HEK293 (cell line): ENCODE measurements around the gene SPRED2.

Experiments used
- CTCF ChIA-PET: fragments of 350-600 bp; formaldehyde crosslinking; extraction: SDS; loops from one replicate; lab custom pipeline; 2021; ENCODE audit warnings: antibody characterized with exemption; lab: Yijun Ruan, JAX
- POLR2A ChIA-PET: fragments of 300-600 bp; formaldehyde crosslinking; extraction: SDS; loops from one replicate; lab custom pipeline; 2020; ENCODE audit warnings: antibody characterized with exemption, inconsistent platforms; lab: Yijun Ruan, JAX
- H3K27ac ChIP-seq: fragments of 200-500 bp; sonication (Bioruptor generic); 2 replicates; pipeline ENCODE4 v1.5.1; 2014; ENCODE audit warnings: low read depth, low read length, control low read depth, inconsistent platforms; ENCODE audit errors: extremely low read depth
- H3K36me3 ChIP-seq, 2 experiments: fragments of 200-500 bp in 1 of 2; sonication (Bioruptor generic) in 1 of 2; 1 replicate in 1 of 2; 2 replicates in 1 of 2; pipeline ENCODE4 v1.5.1; 2014 to 2017; ENCODE audit warnings: inconsistent platforms in 2 of 2, low read length in 2 of 2; ENCODE audit not compliant: control insufficient read depth in 2 of 2, insufficient read depth in 1 of 2
- H3K4me1 ChIP-seq: fragments of 200-500 bp; sonication (Bioruptor generic); 2 replicates; pipeline ENCODE4 v1.5.1; 2014; ENCODE audit warnings: mild to moderate bottlenecking, low read length, inconsistent platforms; ENCODE audit not compliant: control insufficient read depth, insufficient read depth
- H3K4me3 ChIP-seq: 2 replicates; pipeline ENCODE4 v1.5.1; 2011; ENCODE audit warnings: low read depth, mild to moderate bottlenecking, control low read depth, low read length, moderate library complexity
- H3K9me3 ChIP-seq: fragments of 200-500 bp; sonication (Bioruptor generic); 2 replicates; pipeline ENCODE4 v1.5.1; 2014; ENCODE audit warnings: low read depth, low read length, inconsistent platforms; ENCODE audit not compliant: control insufficient read depth, insufficient read depth
- EGR2 ChIP-seq: fragments of 450-650 bp; formaldehyde crosslinking; IDR thresholded peaks from 2 replicates; pipeline ENCODE4 v1.5.1; 2016; ENCODE audit warnings: low read depth, missing biosample characterization, missing genetic modification characterization
- REPIN1 ChIP-seq: fragments of 450-650 bp; formaldehyde crosslinking; IDR thresholded peaks from 2 replicates; pipeline ENCODE4 v1.5.1; 2017; ENCODE audit warnings: missing biosample characterization, missing genetic modification characterization, low read depth
- ZNF133 ChIP-seq: fragments of 450-650 bp; formaldehyde crosslinking; IDR thresholded peaks from 2 replicates; pipeline ENCODE4 v1.5.1; 2016; ENCODE audit warnings: missing biosample characterization, missing genetic modification characterization
- ZNF2 ChIP-seq: fragments of 450-650 bp; formaldehyde crosslinking; IDR thresholded peaks from 2 replicates; pipeline ENCODE4 v1.5.1; 2016; ENCODE audit warnings: missing biosample characterization, missing genetic modification characterization
- ZNF311 ChIP-seq: fragments of 450-650 bp; formaldehyde crosslinking; IDR thresholded peaks from 2 replicates; pipeline ENCODE4 v1.5.1; 2017; ENCODE audit warnings: missing biosample characterization, missing genetic modification characterization, borderline replicate concordance
- ZNF335 ChIP-seq: fragments of 450-650 bp; formaldehyde crosslinking; conservative IDR thresholded peaks from 2 replicates; pipeline ENCODE4 v1.5.1; 2016; ENCODE audit warnings: missing biosample characterization, missing genetic modification characterization
- ZNF621 ChIP-seq: fragments of 450-650 bp; formaldehyde crosslinking; IDR thresholded peaks from 2 replicates; pipeline ENCODE4 v1.5.1; 2017; ENCODE audit warnings: missing biosample characterization, missing genetic modification characterization
- ZNF623 ChIP-seq: fragments of 450-650 bp; formaldehyde crosslinking; IDR thresholded peaks from 2 replicates; pipeline ENCODE4 v1.5.1; 2016; ENCODE audit warnings: missing biosample characterization, missing genetic modification characterization
- ZNF677 ChIP-seq: fragments of 450-650 bp; IDR thresholded peaks from 2 replicates; pipeline ENCODE4 v1.5.0; 2018; ENCODE audit warnings: missing biosample characterization, mild to moderate bottlenecking, missing genetic modification characterization, moderate library complexity
- ZNF707 ChIP-seq: fragments of 450-650 bp; formaldehyde crosslinking; IDR thresholded peaks from 2 replicates; pipeline ENCODE4 v1.5.1; 2016; ENCODE audit warnings: missing biosample characterization, missing genetic modification characterization
- ZNF792 ChIP-seq: fragments of 450-650 bp; formaldehyde crosslinking; IDR thresholded peaks from 2 replicates; pipeline ENCODE4 v1.5.1; 2016; ENCODE audit warnings: missing biosample characterization, missing genetic modification characterization
- TF ChIP-seq, protein P1 (sequence below): fragments of 450-650 bp; formaldehyde crosslinking; IDR thresholded peaks from 2 replicates; pipeline ENCODE4 v1.5.1; 2016; ENCODE audit warnings: missing biosample characterization, missing genetic modification characterization
- TF ChIP-seq, protein P2 (sequence below): fragments of 450-650 bp; formaldehyde crosslinking; IDR thresholded peaks from 2 replicates; pipeline ENCODE4 v1.5.1; 2016; ENCODE audit warnings: missing biosample characterization, missing genetic modification characterization
- TF ChIP-seq, protein P3 (sequence below): fragments of 450-650 bp; formaldehyde crosslinking; IDR thresholded peaks from 2 replicates; pipeline ENCODE4 v1.5.1; 2016; ENCODE audit warnings: missing biosample characterization, missing genetic modification characterization

The SPRED2 gene

DNA sequence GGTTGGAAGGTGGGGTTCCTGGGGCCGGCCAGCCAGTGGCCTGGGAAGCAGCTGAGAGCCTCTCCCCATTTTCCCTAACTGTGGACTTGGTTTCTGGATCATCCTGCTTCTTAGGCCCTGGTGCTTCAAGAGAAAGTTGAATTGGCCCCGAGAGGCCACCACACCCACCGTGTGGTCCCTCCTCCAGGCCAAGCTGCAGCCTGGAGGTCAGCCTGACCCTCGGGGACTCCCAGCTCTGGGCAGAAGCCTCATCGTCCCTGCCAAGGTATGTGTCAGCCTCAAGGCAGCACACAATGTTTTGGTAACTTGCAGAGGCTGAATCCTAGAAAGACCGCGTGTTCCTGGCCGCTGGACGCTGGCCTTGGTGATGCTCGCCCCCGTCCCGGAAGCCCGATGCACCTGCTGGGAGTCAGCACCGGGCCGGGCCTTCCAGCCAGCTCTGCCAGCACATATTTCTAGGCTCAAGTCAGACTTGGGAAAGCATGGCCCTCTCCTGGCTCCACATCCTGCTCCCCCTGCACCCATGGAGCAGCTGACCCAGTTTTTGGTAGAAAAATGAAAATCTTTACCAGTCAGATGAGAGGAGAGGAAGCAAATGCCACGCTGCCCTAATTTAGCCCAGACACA, 132.2 kb downstream of the SPRED2 start:
- no peaks in the 10 kb centered on the region for H3K9me3 ChIP-seq
- CTCF ChIA-PET, result interaction anchor here (0.5 kb wide), 1 partner anchor 33 kb away, joined by 3 read pairs; no protein-coding TSS in a partner anchor
- POLR2A ChIA-PET, result no interaction called here
- H3K27ac ChIP-seq, result no peak overlapping the region
- H3K4me3 ChIP-seq, result no peak overlapping the region
- peaks cover 12% of the 10 kb centered on the region for H3K4me1 ChIP-seq
- TF ChIP-seq, protein P1, sequence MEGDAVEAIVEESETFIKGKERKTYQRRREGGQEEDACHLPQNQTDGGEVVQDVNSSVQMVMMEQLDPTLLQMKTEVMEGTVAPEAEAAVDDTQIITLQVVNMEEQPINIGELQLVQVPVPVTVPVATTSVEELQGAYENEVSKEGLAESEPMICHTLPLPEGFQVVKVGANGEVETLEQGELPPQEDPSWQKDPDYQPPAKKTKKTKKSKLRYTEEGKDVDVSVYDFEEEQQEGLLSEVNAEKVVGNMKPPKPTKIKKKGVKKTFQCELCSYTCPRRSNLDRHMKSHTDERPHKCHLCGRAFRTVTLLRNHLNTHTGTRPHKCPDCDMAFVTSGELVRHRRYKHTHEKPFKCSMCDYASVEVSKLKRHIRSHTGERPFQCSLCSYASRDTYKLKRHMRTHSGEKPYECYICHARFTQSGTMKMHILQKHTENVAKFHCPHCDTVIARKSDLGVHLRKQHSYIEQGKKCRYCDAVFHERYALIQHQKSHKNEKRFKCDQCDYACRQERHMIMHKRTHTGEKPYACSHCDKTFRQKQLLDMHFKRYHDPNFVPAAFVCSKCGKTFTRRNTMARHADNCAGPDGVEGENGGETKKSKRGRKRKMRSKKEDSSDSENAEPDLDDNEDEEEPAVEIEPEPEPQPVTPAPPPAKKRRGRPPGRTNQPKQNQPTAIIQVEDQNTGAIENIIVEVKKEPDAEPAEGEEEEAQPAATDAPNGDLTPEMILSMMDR (tag by site-specific recombination), result no peak
- TF ChIP-seq, protein P2, sequence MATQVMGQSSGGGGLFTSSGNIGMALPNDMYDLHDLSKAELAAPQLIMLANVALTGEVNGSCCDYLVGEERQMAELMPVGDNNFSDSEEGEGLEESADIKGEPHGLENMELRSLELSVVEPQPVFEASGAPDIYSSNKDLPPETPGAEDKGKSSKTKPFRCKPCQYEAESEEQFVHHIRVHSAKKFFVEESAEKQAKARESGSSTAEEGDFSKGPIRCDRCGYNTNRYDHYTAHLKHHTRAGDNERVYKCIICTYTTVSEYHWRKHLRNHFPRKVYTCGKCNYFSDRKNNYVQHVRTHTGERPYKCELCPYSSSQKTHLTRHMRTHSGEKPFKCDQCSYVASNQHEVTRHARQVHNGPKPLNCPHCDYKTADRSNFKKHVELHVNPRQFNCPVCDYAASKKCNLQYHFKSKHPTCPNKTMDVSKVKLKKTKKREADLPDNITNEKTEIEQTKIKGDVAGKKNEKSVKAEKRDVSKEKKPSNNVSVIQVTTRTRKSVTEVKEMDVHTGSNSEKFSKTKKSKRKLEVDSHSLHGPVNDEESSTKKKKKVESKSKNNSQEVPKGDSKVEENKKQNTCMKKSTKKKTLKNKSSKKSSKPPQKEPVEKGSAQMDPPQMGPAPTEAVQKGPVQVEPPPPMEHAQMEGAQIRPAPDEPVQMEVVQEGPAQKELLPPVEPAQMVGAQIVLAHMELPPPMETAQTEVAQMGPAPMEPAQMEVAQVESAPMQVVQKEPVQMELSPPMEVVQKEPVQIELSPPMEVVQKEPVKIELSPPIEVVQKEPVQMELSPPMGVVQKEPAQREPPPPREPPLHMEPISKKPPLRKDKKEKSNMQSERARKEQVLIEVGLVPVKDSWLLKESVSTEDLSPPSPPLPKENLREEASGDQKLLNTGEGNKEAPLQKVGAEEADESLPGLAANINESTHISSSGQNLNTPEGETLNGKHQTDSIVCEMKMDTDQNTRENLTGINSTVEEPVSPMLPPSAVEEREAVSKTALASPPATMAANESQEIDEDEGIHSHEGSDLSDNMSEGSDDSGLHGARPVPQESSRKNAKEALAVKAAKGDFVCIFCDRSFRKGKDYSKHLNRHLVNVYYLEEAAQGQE (tag by site-specific recombination), result peak; percentile 50; the same call in 1 of the 2 replicates
- H3K36me3 ChIP-seq, result no peaks in the 10 kb centered on the region; a peak in 1 of 3 replicates

DNA sequence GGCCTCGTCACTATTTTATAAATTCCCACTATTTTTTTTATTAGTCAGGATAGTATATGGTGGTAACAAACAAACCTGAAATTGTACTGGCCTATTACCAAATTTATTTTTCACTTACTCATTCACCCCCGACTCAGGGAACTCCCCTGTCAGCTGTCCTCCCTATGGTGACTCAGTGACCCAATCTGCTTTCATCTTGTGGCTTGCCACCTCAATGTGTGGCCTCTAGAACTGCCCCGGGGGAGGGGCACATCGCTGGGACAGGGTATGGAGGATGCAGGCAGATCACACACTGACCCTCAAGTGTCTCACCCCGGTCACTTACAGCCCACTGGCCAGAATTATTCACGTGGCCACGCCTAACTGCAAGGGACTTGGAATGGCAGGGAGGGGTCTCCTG, 133.2 kb downstream of the SPRED2 start:
- CTCF ChIA-PET, result no interaction called here
- Histone ChIP-seq H3K4me3 (no peak overlapping the region), H3K9me3 (no peaks in the 10 kb centered on the region)
- no peak for TF ChIP-seq REPIN1 (tag by site-specific recombination)
- TF ChIP-seq ZNF133 (tag by site-specific recombination), result no peak
- TF ChIP-seq, all 188 proteins: peak for 0
- POLR2A ChIA-PET, result no interaction called here
- H3K36me3 ChIP-seq, result no peaks in the 10 kb centered on the region; a peak in 1 of 3 replicates
- H3K27ac ChIP-seq, result no peak overlapping the region
- H3K4me1 ChIP-seq, result peaks cover 12% of the 10 kb centered on the region

DNA sequence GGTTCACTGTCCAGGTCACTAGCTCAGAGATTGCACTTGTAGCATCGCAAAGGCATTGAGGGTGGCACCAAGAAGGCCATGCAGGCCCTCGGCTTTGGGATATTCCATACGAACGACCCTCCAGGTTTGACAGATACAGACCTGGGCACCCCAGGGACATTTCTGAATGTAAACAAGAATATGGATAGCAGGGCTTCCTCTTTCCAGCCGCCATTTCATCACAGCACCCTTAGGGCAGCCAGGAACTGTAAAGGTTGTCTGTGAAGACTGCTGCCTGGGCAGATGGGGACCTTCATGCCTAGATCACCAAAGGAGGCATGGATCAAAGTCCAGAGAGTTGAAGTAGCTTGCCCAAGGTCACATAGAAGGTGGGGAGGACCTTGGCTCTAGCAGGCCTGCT, 134.3 kb downstream of the SPRED2 start:
- POLR2A ChIA-PET, result no interaction called here
- Histone ChIP-seq H3K27ac (no peak overlapping the region), H3K36me3 (no peaks in the 10 kb centered on the region), H3K4me3 (no peak overlapping the region), H3K4me1 (peaks cover 12% of the 10 kb centered on the region), H3K9me3 (no peaks in the 10 kb centered on the region)
- CTCF ChIA-PET, result no interaction called here
- TF ChIP-seq ZNF621 (no peak), ZNF335 (tag by site-specific recombination) (no peak), ZNF792 (tag by site-specific recombination) (no peak), EGR2 (no peak), ZNF707 (tag by site-specific recombination) (no peak), ZNF2 (tag by site-specific recombination) (no peak), ZNF623 (tag by site-specific recombination) (no peak), ZNF311 (no peak), ZNF677 (tag by site-specific recombination) (no peak)
- TF ChIP-seq, protein P3, sequence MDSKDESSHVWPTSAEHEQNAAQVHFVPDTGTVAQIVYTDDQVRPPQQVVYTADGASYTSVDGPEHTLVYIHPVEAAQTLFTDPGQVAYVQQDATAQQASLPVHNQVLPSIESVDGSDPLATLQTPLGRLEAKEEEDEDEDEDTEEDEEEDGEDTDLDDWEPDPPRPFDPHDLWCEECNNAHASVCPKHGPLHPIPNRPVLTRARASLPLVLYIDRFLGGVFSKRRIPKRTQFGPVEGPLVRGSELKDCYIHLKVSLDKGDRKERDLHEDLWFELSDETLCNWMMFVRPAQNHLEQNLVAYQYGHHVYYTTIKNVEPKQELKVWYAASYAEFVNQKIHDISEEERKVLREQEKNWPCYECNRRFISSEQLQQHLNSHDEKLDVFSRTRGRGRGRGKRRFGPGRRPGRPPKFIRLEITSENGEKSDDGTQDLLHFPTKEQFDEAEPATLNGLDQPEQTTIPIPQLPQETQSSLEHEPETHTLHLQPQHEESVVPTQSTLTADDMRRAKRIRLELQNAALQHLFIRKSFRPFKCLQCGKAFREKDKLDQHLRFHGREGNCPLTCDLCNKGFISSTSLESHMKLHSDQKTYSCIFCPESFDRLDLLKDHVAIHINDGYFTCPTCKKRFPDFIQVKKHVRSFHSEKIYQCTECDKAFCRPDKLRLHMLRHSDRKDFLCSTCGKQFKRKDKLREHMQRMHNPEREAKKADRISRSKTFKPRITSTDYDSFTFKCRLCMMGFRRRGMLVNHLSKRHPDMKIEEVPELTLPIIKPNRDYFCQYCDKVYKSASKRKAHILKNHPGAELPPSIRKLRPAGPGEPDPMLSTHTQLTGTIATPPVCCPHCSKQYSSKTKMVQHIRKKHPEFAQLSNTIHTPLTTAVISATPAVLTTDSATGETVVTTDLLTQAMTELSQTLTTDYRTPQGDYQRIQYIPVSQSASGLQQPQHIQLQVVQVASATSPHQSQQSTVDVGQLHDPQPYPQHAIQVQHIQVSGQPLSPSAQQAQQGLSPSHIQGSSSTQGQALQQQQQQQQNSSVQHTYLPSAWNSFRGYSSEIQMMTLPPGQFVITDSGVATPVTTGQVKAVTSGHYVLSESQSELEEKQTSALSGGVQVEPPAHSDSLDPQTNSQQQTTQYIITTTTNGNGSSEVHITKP (tag by site-specific recombination), result no peak
- TF ChIP-seq, protein P2 (tag by site-specific recombination), result no peak
